ENCODE measurements around the gene CCDC187. TPM values are rescaled to one million over a fixed set of nuclear protein-coding genes. Genes with fewer than 3 reads are reported as not detected.

CCDC187 gene
- total and polyA plus RNA-seq, 2 of the 4 experiments (the other 2 are of a cell fraction): not detected

GRCh38 chr9:136209232-136209631, 94.7 kb downstream of the CCDC187 start:
- 0 out of 2 replicates have a peak, but pooled peaks cover 3% of the 10 kb centered on the region for H3K9me3 ChIP-seq (ENCODE audit: control insufficient read depth, insufficient read depth, low read length)
- H4K20me1 ChIP-seq (ENCODE audit: insufficient read depth, low read length): peaks cover 11% of the 10 kb centered on the region
- peaks cover 7% of the 10 kb centered on the region for H3K36me3 ChIP-seq (ENCODE audit: control insufficient read depth, insufficient read depth, low read length)
- H3K27me3 ChIP-seq (ENCODE audit: control insufficient read depth, insufficient read depth, low read length): peaks cover 6% of the 10 kb centered on the region; the same call in 1 of the 2 replicates
- H4K5ac ChIP-seq (ENCODE audit: low read depth, low read length): no peak overlapping the region
- BruUV-seq (replicated peaks): no TSS peak
- H3K18ac ChIP-seq (ENCODE audit: low read depth, low read length): no peak overlapping the region
- H3K14ac ChIP-seq (replicated peaks; ENCODE audit: low read depth, low read length): no peak overlapping the region
- in situ Hi-C loops (cut with MboI; ENCODE audit: low sequenced_read_pairs): no loop called here
- TF ChIP-seq RAD21 (IDR thresholded peaks at IDR 0.05; ENCODE audit: low read length) (no peak), NFE2L2 (IDR thresholded peaks at IDR 0.05; ENCODE audit: low read depth, low read length) (no peak), CEBPB (IDR thresholded peaks at IDR 0.05; ENCODE audit: low read depth, low read length) (no peak), MAZ (IDR thresholded peaks at IDR 0.05; ENCODE audit: borderline replicate concordance, low read depth, low read length) (no peak), MAFK (IDR thresholded peaks at IDR 0.05; ENCODE audit: low read depth, low read length) (no peak), CTCF (conservative IDR thresholded peaks at IDR 0.05; ENCODE audit: low read depth, low read length) (no peak), USF2 (IDR thresholded peaks at IDR 0.05; ENCODE audit: low read depth, low read length) (no peak), RFX5 (IDR thresholded peaks at IDR 0.05; ENCODE audit: low read depth, low read length) (no peak), FOS (IDR thresholded peaks at IDR 0.05; ENCODE audit: low read depth, low read length) (no peak), SMC3 (IDR thresholded peaks at IDR 0.05; ENCODE audit: low read depth, low read length) (no peak), MXI1 (IDR thresholded peaks at IDR 0.05; ENCODE audit: borderline replicate concordance, low read depth, low read length) (no peak), CHD1 (IDR thresholded peaks at IDR 0.05; ENCODE audit: low read depth, low read length) (no peak), RCOR1 (IDR thresholded peaks at IDR 0.05; ENCODE audit: insufficient replicate concordance, low read length) (no peak), BHLHE40 (IDR thresholded peaks at IDR 0.05; ENCODE audit: low read depth, low read length) (no peak), POLR2A (IDR thresholded peaks at IDR 0.05; ENCODE audit: low read depth, low read length) (no peak), ELK1 (IDR thresholded peaks at IDR 0.05; ENCODE audit: borderline replicate concordance, low read depth, low read length) (no peak)
- H2AK9ac ChIP-seq (replicated peaks; ENCODE audit: low read depth, low read length, poor library complexity): peak overlapping the region; percentile 13
- 91% methylated on average over 9 of the region's 17 CpGs; no CpG with 5 or more reads in 1 of the 2 experiments for WGBS, 2 experiments (ENCODE audit: extremely low coverage in 2 of 2, insufficient read length in 1 of 2)
- no peak overlapping the region for H3K9ac ChIP-seq (ENCODE audit: low read depth, low read length)
- no peak overlapping the region for H3K23ac ChIP-seq (ENCODE audit: low read depth, low read length)
- ChIA-PET POLR2A (ENCODE audit: unreplicated experiment) (no interaction called here), CTCF (no interaction called here)
- H3K4ac ChIP-seq (ENCODE audit: low read depth, low read length): no peak overlapping the region
- H3K4me1 ChIP-seq (ENCODE audit: control insufficient read depth, insufficient read depth, low read length): no peaks in the 10 kb centered on the region
- DNase-seq (no peak), ATAC-seq (ENCODE audit: low read depth) (no peak)
- intact Hi-C loops (cut with micrococcal nuclease): no loop called here
- H2BK120ac ChIP-seq (ENCODE audit: low read depth, low read length): no peak overlapping the region
- H2AK5ac ChIP-seq (ENCODE audit: low read depth, low read length): no peak overlapping the region
- dilution Hi-C loops (cut with HindIII; ENCODE audit: low sequenced_read_pairs, unreplicated experiment): no loop called here
- no peak overlapping the region for H2AFZ ChIP-seq (replicated peaks; ENCODE audit: low read length, poor library complexity)
- no peak overlapping the region for H4K91ac ChIP-seq (ENCODE audit: insufficient read depth, low read depth, low read length)
- H3K4me3 ChIP-seq (ENCODE audit: insufficient read depth, low read depth, low read length): no peak overlapping the region
- no peak overlapping the region for H3K4me2 ChIP-seq (ENCODE audit: low read depth, low read length)
- no peaks in the 10 kb centered on the region for H3K79me1 ChIP-seq (ENCODE audit: low read depth in 1 of 2, low read length in 2 of 2)
- no peaks in the 10 kb centered on the region for H3K9me1 ChIP-seq (ENCODE audit: insufficient read depth, low read length)
- H2BK5ac ChIP-seq (ENCODE audit: low read depth, low read length, poor library complexity, severe bottlenecking): no peak overlapping the region
- H3K56ac ChIP-seq (ENCODE audit: extremely low read depth, insufficient read depth, low read length): no peak overlapping the region
- no peak overlapping the region for H3K27ac ChIP-seq (ENCODE audit: insufficient read depth, low read length)
- H2BK15ac ChIP-seq (ENCODE audit: low read depth, low read length): no peak overlapping the region
- H2BK20ac ChIP-seq (ENCODE audit: low read depth, low read length): no peak overlapping the region
- no peak overlapping the region for H4K8ac ChIP-seq (ENCODE audit: low read depth in 2 of 2, low read length in 2 of 2)
